Suprapubic skin (tissue), 3 donors: ENCODE results near the gene NCAPD2.

Experiments
- CTCF ChIP-seq, 2 donors: fragments of 200-600 bp in 1 of 2; fragments of 450-650 bp in 1 of 2; sonication (generic) in 1 of 2; IDR thresholded peaks; one replicate each; pipeline ENCODE4 v1.5.1; 2016 to 2019; ENCODE audit warnings: antibody characterized with exemption in 2 of 2, mild to moderate bottlenecking in 1 of 2, moderate library complexity in 1 of 2
- POLR2A ChIP-seq, 2 donors: fragments of 450-650 bp; IDR thresholded peaks; one replicate each; pipeline ENCODE4 v1.6.1; 2017; ENCODE audit warnings: antibody characterized with exemption in 2 of 2, mild to moderate bottlenecking in 2 of 2, moderate library complexity in 2 of 2

- no peak for TF ChIP-seq POLR2A (IDR thresholded peaks at IDR 0.05)
- TF ChIP-seq CTCF (IDR thresholded peaks at IDR 0.05), result no peak
Measured at GRCh38 chr12:6551496-6552139, 57.7 kb downstream of the NCAPD2 start.
